ENCODE measurements around the gene PAX8. TPM values are rescaled to one million over a fixed set of nuclear protein-coding genes. Genes with fewer than 3 reads are reported as not detected.

PAX8 gene
- total and polyA plus RNA-seq, 2 of the 13 experiments (the other 11 are each of a cell fraction or from before 2014, with no cell fraction given): 1.5 to 8.8 TPM

GRCh38 chr2:113282747-113283533, 4.2 kb upstream of the PAX8 start (continued):
- TF ChIP-seq JUN (CRISPR knock-in tag; IDR thresholded peaks at IDR 0.05) (no peak; the same call in 1 of the 2 replicates), SOX5 (CRISPR knock-in tag; IDR thresholded peaks at IDR 0.05; ENCODE audit: borderline replicate concordance) (peak; percentile 48; the same call in 1 of the 2 replicates), RXRB (CRISPR knock-in tag; IDR thresholded peaks at IDR 0.05; ENCODE audit: borderline replicate concordance) (0 out of 2 replicates have a peak, but pooled peaks have one; percentile 15), DZIP1 (CRISPR knock-in tag; IDR thresholded peaks at IDR 0.05) (peak; percentile 85; the same call in 1 of the 2 replicates), ZFP1 (CRISPR knock-in tag; IDR thresholded peaks at IDR 0.05) (no peak), ZBTB2 (CRISPR knock-in tag; IDR thresholded peaks at IDR 0.05; ENCODE audit: low read depth) (no peak), ZFP37 (CRISPR knock-in tag; IDR thresholded peaks at IDR 0.05; ENCODE audit: borderline replicate concordance) (peak; percentile 70; the same call in 1 of the 2 replicates), KLF9 (CRISPR knock-in tag; IDR thresholded peaks at IDR 0.05; ENCODE audit: low read depth) (0 out of 2 replicates have a peak, but pooled peaks have one; percentile 19), HNRNPK (IDR thresholded peaks at IDR 0.05; ENCODE audit: low read depth, low read length, poor library complexity, severe bottlenecking) (no peak), ZNF501 (CRISPR knock-in tag; IDR thresholded peaks at IDR 0.05) (no peak), NFATC3 (CRISPR knock-in tag; IDR thresholded peaks at IDR 0.05) (no peak), ZNF101 (CRISPR knock-in tag; IDR thresholded peaks at IDR 0.05; ENCODE audit: borderline replicate concordance, low read depth) (no peak), POLR2AphosphoS5 (IDR thresholded peaks at IDR 0.05; ENCODE audit: low read depth, low read length) (peak; percentile 54; the same call in 1 of the 2 replicates), BCLAF1 (IDR thresholded peaks at IDR 0.05) (no peak), RFX5 (IDR thresholded peaks at IDR 0.05; ENCODE audit: low read depth, low read length) (no peak), ZNF775 (CRISPR knock-in tag; IDR thresholded peaks at IDR 0.05; ENCODE audit: borderline replicate concordance) (no peak; the same call in 1 of the 2 replicates), ISL2 (CRISPR knock-in tag; IDR thresholded peaks at IDR 0.05) (peak; percentile 53), UBTF (CRISPR knock-in tag; IDR thresholded peaks at IDR 0.05) (peak; percentile 38; the same call in 1 of the 2 replicates), EZH2 (conservative IDR thresholded peaks at IDR 0.05; ENCODE audit: low read depth, low read length) (no peak), TBP (CRISPR knock-in tag; IDR thresholded peaks at IDR 0.05) (no peak), HOXA3 (CRISPR knock-in tag; IDR thresholded peaks at IDR 0.05) (peak; percentile 72)
